K562 (cell line): ENCODE results near the gene EAPP.
"Not testable (repeated sequence)": the region's sequence is repeated elsewhere in the genome, so short reads cannot be mapped to it uniquely, and the experiment has no call there.

Experiments used
- ETV5 ChIP-seq: sonication (generic); formaldehyde crosslinking; IDR thresholded peaks from 2 replicates; pipeline ENCODE4 v1.4.0; 2020; ENCODE audit warnings: low read depth, mild to moderate bottlenecking, missing genetic modification reagents
- TF ChIP-seq, protein P1 (sequence below), 3 experiments: IDR thresholded peaks in 2 of 3; conservative IDR thresholded peaks in 1 of 3; 2 replicates each; pipeline ENCODE4 v1.5.1; 2011 to 2012; ENCODE audit warnings: low read length in 3 of 3, mild to moderate bottlenecking in 3 of 3, control low read depth in 2 of 3, improper control_type of control experiment in 1 of 3, inconsistent platforms in 1 of 3, low read depth in 1 of 3, mixed read lengths in 1 of 3, moderate library complexity in 1 of 3; ENCODE audit not compliant: insufficient read depth in 2 of 3

DNA sequence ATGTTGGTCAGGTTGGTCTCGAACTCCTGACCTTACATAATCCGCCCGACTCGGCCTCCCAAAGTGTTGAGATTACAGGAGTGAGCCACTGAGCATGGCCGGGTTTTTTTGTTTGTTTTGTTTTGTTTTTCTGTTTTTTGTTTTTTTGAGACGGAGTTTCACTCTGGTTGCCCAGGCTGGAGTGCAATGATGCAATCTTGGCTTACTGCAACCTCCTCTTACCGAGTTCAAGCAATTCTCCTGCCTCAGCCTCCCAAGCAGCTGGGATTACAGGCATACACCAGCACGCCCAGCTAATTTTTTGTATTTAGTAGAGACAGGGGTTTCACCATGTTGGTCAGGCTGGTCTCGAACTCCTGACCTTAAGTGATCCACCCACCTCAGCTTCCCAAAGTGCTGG lies 35.5 kb downstream of the EAPP start:
- TF ChIP-seq, protein P1, sequence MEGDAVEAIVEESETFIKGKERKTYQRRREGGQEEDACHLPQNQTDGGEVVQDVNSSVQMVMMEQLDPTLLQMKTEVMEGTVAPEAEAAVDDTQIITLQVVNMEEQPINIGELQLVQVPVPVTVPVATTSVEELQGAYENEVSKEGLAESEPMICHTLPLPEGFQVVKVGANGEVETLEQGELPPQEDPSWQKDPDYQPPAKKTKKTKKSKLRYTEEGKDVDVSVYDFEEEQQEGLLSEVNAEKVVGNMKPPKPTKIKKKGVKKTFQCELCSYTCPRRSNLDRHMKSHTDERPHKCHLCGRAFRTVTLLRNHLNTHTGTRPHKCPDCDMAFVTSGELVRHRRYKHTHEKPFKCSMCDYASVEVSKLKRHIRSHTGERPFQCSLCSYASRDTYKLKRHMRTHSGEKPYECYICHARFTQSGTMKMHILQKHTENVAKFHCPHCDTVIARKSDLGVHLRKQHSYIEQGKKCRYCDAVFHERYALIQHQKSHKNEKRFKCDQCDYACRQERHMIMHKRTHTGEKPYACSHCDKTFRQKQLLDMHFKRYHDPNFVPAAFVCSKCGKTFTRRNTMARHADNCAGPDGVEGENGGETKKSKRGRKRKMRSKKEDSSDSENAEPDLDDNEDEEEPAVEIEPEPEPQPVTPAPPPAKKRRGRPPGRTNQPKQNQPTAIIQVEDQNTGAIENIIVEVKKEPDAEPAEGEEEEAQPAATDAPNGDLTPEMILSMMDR (IDR thresholded peaks at IDR 0.05 in 2 of 3, conservative IDR thresholded peaks at IDR 0.05 in 1 of 3; ENCODE audit: insufficient read depth in 2 of 3, low read depth in 1 of 3, low read length in 3 of 3): not testable (repeated sequence)
- TF ChIP-seq ETV5 (CRISPR knock-in tag): not testable (repeated sequence)
